ENCODE data around the gene DSC2. TPM values are rescaled to one million over a fixed set of nuclear protein-coding genes. Genes with fewer than 3 reads are reported as not detected.

The DSC2 gene
- total and polyA plus RNA-seq, 2 donors (not counting 3 experiments of a cell fraction or from before 2014, with no cell fraction given) = under 0.01 TPM; not detected in 1

GRCh38 chr18:31101183-31102024 is 817 bp downstream of the DSC2 start:
- Histone ChIP-seq H3K9me3 (replicated peaks; ENCODE audit: control insufficient read depth, insufficient read depth, low read length) (no peaks in the 10 kb centered on the region), H4K20me1 (replicated peaks; ENCODE audit: control insufficient read depth, extremely low read depth, insufficient read depth, low read length) (no peaks in the 10 kb centered on the region), H3K4me2 (ENCODE audit: insufficient read depth, low read length) (no peak overlapping the region), H3K36me3 (ENCODE audit: control insufficient read depth in 2 of 2, extremely low read depth in 1 of 2, insufficient read depth in 2 of 2, low read length in 2 of 2) (no peaks in the 10 kb centered on the region), H3K79me2 (ENCODE audit: control insufficient read depth, insufficient read depth, low read length) (no peaks in the 10 kb centered on the region), H3K27ac (ENCODE audit: insufficient read depth, low read depth, low read length) (no peak overlapping the region), H3K27me3 (ENCODE audit: control insufficient read depth in 2 of 2, insufficient read depth in 2 of 2, low read length in 2 of 2) (peaks cover 9 to 24% of the 10 kb centered on the region in 2 experiments), H3K4me3 (replicated peaks in 1 of 3; ENCODE audit: insufficient read depth in 1 of 3, low read depth in 1 of 3, low read length in 3 of 3) (peak overlapping the region in 1 of 3 experiments; percentile 16), H3K9me1 (replicated peaks; ENCODE audit: control insufficient read depth, extremely low read depth, insufficient read depth, low read length) (no peaks in the 10 kb centered on the region), H2AFZ (ENCODE audit: low read depth, low read length) (no peak overlapping the region), H3K9ac (replicated peaks; ENCODE audit: extremely low read depth, insufficient read depth, low read length) (no peak overlapping the region), H3K4me1 (ENCODE audit: control insufficient read depth, extremely low read depth, insufficient read depth, low read length) (no peaks in the 10 kb centered on the region)
- intact Hi-C loops (cut with micrococcal nuclease) (no loop called here), dilution Hi-C loops (cut with MboI; ENCODE audit: extremely low pct_ligation_motif_present, low sequenced_read_pairs) (no loop called here)
- no peak for TF ChIP-seq MYC (IDR thresholded peaks at IDR 0.05; ENCODE audit: low read depth, low read length)
- peak; percentile 50 for TF ChIP-seq EZH2 (IDR thresholded peaks at IDR 0.05; ENCODE audit: borderline replicate concordance, low read depth, low read length, severe bottlenecking)
- TF ChIP-seq CTCF (IDR thresholded peaks at IDR 0.05; ENCODE audit: extremely low read depth in 1 of 2, insufficient read depth in 1 of 2, low read depth in 1 of 2, low read length in 2 of 2) = no peak
- no peak for FAIRE-seq
- BruUV-seq (replicated peaks) = no TSS peak
- ChIA-PET CTCF (no interaction called here), POLR2A (no interaction called here)
- no peak for DNase-seq (ENCODE audit: low read depth, low spot score)
